ENCODE results near the gene TPGS1. TPM values are rescaled to one million over a fixed set of nuclear protein-coding genes. Genes with fewer than 3 reads are reported as not detected.

Gene TPGS1
- total and polyA plus RNA-seq, 2 of the 8 experiments (the other 6 are each of a cell fraction or from before 2014, with no cell fraction given), result 9.1 to 10.6 TPM

- TF ChIP-seq CHD7 (IDR thresholded peaks at IDR 0.05; ENCODE audit: insufficient replicate concordance, low read length), result no peak
- TF ChIP-seq ZNF274 (IDR thresholded peaks at IDR 0.05; ENCODE audit: borderline replicate concordance, extremely low read depth, low read length), result no peak
- TF ChIP-seq KDM1A (IDR thresholded peaks at IDR 0.05; ENCODE audit: borderline replicate concordance, low read length), result no peak
- TF ChIP-seq KDM4A (IDR thresholded peaks at IDR 0.05; ENCODE audit: low read depth, low read length, severe bottlenecking), result no peak
- TF ChIP-seq RXRA (IDR thresholded peaks at IDR 0.05; ENCODE audit: insufficient read depth, low read depth, low read length), result no peak
- no peak for TF ChIP-seq SIN3A (conservative IDR thresholded peaks at IDR 0.05 in 1 of 2, IDR thresholded peaks at IDR 0.05 in 1 of 2; ENCODE audit: low read depth in 1 of 2, low read length in 2 of 2)
- no peak for TF ChIP-seq SIRT6 (IDR thresholded peaks at IDR 0.05; ENCODE audit: low read length)
- TF ChIP-seq ATF2 (IDR thresholded peaks at IDR 0.05; ENCODE audit: low read length), result no peak
- TF ChIP-seq CREB1 (IDR thresholded peaks at IDR 0.05), result no peak
- no peak for TF ChIP-seq CBX5 (IDR thresholded peaks at IDR 0.05; ENCODE audit: low read depth, low read length)
Observed at GRCh38 chr19:478976-479375, 28.3 kb upstream of the TPGS1 start (continued).
